Heart right ventricle (tissue), 16 donors: ENCODE results near the gene RNF208. TPM values are rescaled to one million over a fixed set of nuclear protein-coding genes. Genes with fewer than 3 reads are reported as not detected.

Source experiments
- ATAC-seq, 8 donors: fragments of 200-7000 bp; cut with Tn5 transposase; one replicate each; pipeline ENCODE4 v1.9.1; 2020; ENCODE audit warnings: mild to moderate bottlenecking in 8 of 8, moderate library complexity in 8 of 8, moderate number of reproducible peaks in 1 of 8
- DNase-seq, 2 donors: peaks; one replicate each; pipeline ENCODE4 v3.0.0-alpha.2; 2020
- H3K27ac ChIP-seq, 10 donors: fragments of 200-600 bp; sonication (generic) in 2 of 10; one replicate each; pipeline versions ENCODE4 v1.5.0 to v1.8.0; 2020 to 2022; ENCODE audit warnings: mild to moderate bottlenecking in 3 of 10
- H3K27me3 ChIP-seq, 7 donors: fragments of 200-600 bp; one replicate each; pipeline ENCODE4 v1.8.0; 2021 to 2022; ENCODE audit warnings: mild to moderate bottlenecking in 2 of 7
- H3K36me3 ChIP-seq, 9 donors: fragments of 200-600 bp; sonication (generic) in 1 of 9; one replicate each; pipeline versions ENCODE4 v1.5.0 to v1.8.0; 2020 to 2022; ENCODE audit warnings: mild to moderate bottlenecking in 2 of 9
- H3K4me1 ChIP-seq, 9 donors: fragments of 200-600 bp; sonication (generic) in 1 of 9; one replicate each; pipeline versions ENCODE4 v1.5.0 to v1.8.0; 2020 to 2022; ENCODE audit warnings: mild to moderate bottlenecking in 4 of 9
- H3K4me3 ChIP-seq, 10 donors: fragments of 200-600 bp; sonication (generic) in 2 of 10; one replicate each; pipeline versions ENCODE4 v1.5.0 to v1.8.0; 2020 to 2022; ENCODE audit warnings: mild to moderate bottlenecking in 7 of 10, moderate library complexity in 2 of 10
- H3K9me3 ChIP-seq, 11 donors: fragments of 200-600 bp in 10 of 11; sonication (generic) in 2 of 11; one replicate each; pipeline versions ENCODE4 v1.5.0 to v1.8.0; 2013 to 2022; ENCODE audit warnings: mild to moderate bottlenecking in 2 of 11, control low read depth in 1 of 11, moderate library complexity in 1 of 11
- CTCF ChIP-seq, 9 donors: fragments of 200-600 bp; sonication (generic) in 2 of 9; IDR thresholded peaks; one replicate each; pipeline versions ENCODE4 v1.5.0 to v1.8.0; 2021 to 2022; ENCODE audit warnings: antibody characterized with exemption in 9 of 9, mild to moderate bottlenecking in 5 of 9, moderate library complexity in 1 of 9
- WGBS, 2 donors: extraction: QIAGEN DNeasy Blood & Tissue Kit; methylation state at CpG; one replicate each; pipeline ENCODE4 v1.1.7; 2013; ENCODE audit warnings: inconsistent platforms in 1 of 2; 5-methylcytosine and 5-hydroxymethylcytosine counted together
- intact Hi-C, 10 donors: fragments of 100-400 bp; cut with DNase I; formaldehyde crosslinking; loops; one replicate each; pipeline versions ENCODE4 v1.11.1 to v1.14.2; 2022
- polyA plus RNA-seq, 2 donors: library from polyadenylated mRNA; stranded (reverse); fragments of 200-250 nt; gene quantifications; one replicate each; pipeline ENCODE4 v1.2.3, GENCODE V29; 2013
- total RNA-seq, 10 donors: library from RNA; stranded (reverse); fragmentation: NEBNext Ultra II Directional in 3 of 10; extraction: Animal tissue kit (Norgen Biotek cat#: 25700) in 3 of 10; gene quantifications; one replicate each; pipeline versions ENCODE4 v1.2.1 to v1.2.4, GENCODE V29; 2021 to 2023
- donor health status: Arrhythmogenic right ventricular cardiomyopathy.
- donor health status: ischemic (EF 13 %, LVEDD 7.1; RV severe dilation, severe dysfunction).
- donor health status: healthy with polysubstance abuse.
- donor health status: DM: no; HTN: yes; CAD: no.
- donor health status: DM: no; HTN: no; CAD: no.
- donor health status: ischemic (EF 25% LVEDD 6.9; RV normal size, moderate dysfunction).
- donor health status: ischemic (EF 25% LVEDD 5.7; RV mildly dilated, moderate dysfunction).
- donor health status: healthy.
- donor health status: DM: yes; HTN: yes; CAD: no.
- donor health status: Ischemic cardiomyopathy.
- donor health status: ischemic (EF 35%, LVEDD 5.7; RV mildly dilated, moderate dysfunction).
- donor health status: nonischemic (EF 11% LVEDD 7.7; RV severe dilation, severe dysfunction).
- donor health status: DM: yes; HTN: yes; CAD: no.
- donor health status: PGD.
- donor health status: ischemic (EF 29% LVEDD 5.4; RV normal size, mild dysfunction).
- donor health status: nonischemic (EF 23%, LVEDD 6.1; RV moderate dilation, normal function).

RNF208 gene
- total and polyA plus RNA-seq, 12 donors = 14.2 to 83.8 (median 24.1) TPM

GRCh38 chr9:137215196-137215986, 6.6 kb downstream of the RNF208 start:
- Histone ChIP-seq H3K36me3 (peaks cover 0 to 35% (median 0%) of the 10 kb centered on the region in 9 donors), H3K4me3 (no peak overlapping the region), H3K9me3 (no peaks in the 10 kb centered on the region), H3K27me3 (no peaks in the 10 kb centered on the region), H3K27ac (no peak overlapping the region), H3K4me1 (peaks cover 10 to 28% (median 19%) of the 10 kb centered on the region in 9 donors)
- 94 to 97% methylated on average over 22 of the region's 22 CpGs for WGBS, 2 donors
- TF ChIP-seq CTCF (IDR thresholded peaks at IDR 0.05) = no peak
- DNase-seq (no peak), ATAC-seq (no peak)
- intact Hi-C loops = no loop called here

DNA sequence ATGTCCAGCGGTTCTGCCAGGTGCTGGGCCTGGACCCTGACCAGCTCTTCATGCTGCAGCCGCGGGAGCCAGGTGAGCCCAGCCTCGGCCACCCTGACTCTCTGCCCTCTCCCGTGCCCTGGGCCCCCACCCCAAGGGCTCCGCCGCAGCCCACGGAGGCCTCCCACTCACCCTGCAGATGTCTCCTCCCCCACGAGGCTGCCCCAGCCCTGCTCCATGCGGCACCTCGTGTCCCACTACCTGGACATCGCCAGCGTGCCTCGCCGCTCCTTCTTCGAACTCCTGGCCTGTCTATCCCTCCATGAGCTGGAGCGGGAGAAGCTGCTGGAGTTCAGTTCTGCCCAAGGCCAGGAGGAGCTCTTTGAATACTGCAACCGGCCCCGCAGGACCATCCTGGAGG, 7.4 kb downstream of the RNF208 start:
- ATAC-seq (no peak), DNase-seq (no peak)
- intact Hi-C loops = no loop called here
- no peak for TF ChIP-seq CTCF (IDR thresholded peaks at IDR 0.05)
- no peak overlapping the region for H3K4me3 ChIP-seq
- peaks cover 10 to 28% (median 19%) of the 10 kb centered on the region in 9 donors for H3K4me1 ChIP-seq
- 94% methylated on average over 18 to 19 of the region's 19 CpGs for WGBS, 2 donors
- peaks cover 0 to 41% (median 0%) of the 10 kb centered on the region in 9 donors for H3K36me3 ChIP-seq
- no peaks in the 10 kb centered on the region for H3K27me3 ChIP-seq
- no peaks in the 10 kb centered on the region for H3K9me3 ChIP-seq
- no peak overlapping the region for H3K27ac ChIP-seq

DNA sequence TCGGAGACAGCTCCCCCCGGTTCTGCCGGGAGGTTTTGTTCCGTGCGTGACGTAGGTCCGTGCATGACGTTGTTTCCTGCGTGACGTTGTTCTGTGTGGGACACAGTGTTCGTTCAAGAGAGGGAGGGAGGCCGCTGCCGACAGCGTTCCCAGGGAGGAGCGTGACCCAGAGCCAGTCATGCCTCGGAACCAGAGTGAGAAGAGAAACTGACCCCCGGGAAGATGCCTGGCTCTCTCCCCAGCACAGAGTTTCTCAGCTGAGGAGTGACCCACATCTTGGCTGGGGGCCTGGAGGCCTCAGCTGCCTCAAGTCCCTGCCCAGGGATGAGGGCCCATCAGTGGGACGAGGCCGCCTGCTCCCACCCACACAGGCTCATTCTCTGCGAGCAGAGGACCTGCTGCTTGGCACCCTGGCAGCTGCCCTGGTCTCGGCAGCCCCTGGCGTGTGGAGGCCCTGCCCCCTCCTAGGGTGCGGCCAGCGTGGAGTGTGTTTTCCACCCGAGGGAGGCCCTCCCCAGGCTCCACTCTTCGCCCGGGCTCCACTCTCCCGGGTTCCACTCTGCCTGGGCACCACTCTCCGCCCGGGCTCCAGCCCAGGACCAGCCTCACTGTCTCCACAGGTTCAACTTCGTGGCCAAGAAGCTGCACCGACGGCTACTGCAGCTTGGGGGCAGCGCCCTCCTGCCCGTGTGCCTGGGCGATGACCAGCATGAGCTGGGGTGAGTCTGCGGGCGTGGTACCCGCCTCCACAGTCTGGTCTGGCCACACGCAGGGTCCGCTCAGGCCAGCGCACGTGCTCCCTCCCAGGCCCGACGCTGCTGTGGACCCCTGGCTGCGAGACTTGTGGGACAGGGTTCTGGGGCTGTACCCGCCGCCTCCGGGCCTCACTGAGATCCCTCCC, 8.6 kb downstream of the RNF208 start:
- DNase-seq (no peak), ATAC-seq (no peak)
- Histone ChIP-seq H3K9me3 (no peaks in the 10 kb centered on the region), H3K4me1 (peaks cover 4 to 17% (median 12%) of the 10 kb centered on the region in 9 donors), H3K27me3 (no peaks in the 10 kb centered on the region), H3K36me3 (peaks cover 0 to 52% (median 0%) of the 10 kb centered on the region in 9 donors), H3K4me3 (no peak overlapping the region), H3K27ac (no peak overlapping the region)
- WGBS, 2 donors = 91% methylated on average over 49 of the region's 49 CpGs
- intact Hi-C loops = no loop called here
- peak in 1 of 9 donors; percentile 5 for TF ChIP-seq CTCF (IDR thresholded peaks at IDR 0.05)

- DNase-seq = no peak
- Histone ChIP-seq H3K4me1 (peaks cover 0 to 9% (median 5%) of the 10 kb centered on the region in 9 donors), H3K4me3 (no peak overlapping the region), H3K9me3 (no peaks in the 10 kb centered on the region), H3K36me3 (peaks cover 0 to 52% (median 0%) of the 10 kb centered on the region in 9 donors), H3K27me3 (no peaks in the 10 kb centered on the region), H3K27ac (no peak overlapping the region)
- WGBS, 2 donors = 83 to 84% methylated on average over 21 of the region's 21 CpGs
- TF ChIP-seq CTCF (IDR thresholded peaks at IDR 0.05) = no peak
- intact Hi-C loops = no loop called here
- ATAC-seq = no peak
Measured at GRCh38 chr9:137212520-137212919, 9.5 kb downstream of the RNF208 start.
